Fibroblast of lung (primary cell): ENCODE results near the gene MAPKAP1.

Experiments used
- CTCF ChIP-seq, 2 donors: IDR thresholded peaks in 1 of 2; conservative IDR thresholded peaks in 1 of 2; 1 replicate in 1 of 2; 2 replicates in 1 of 2; pipeline ENCODE4 v1.5.1; 2011 to 2012; ENCODE audit warnings: low read length in 2 of 2, control low read depth in 1 of 2, inconsistent platforms in 1 of 2, low read depth in 1 of 2, mild to moderate bottlenecking in 1 of 2
- EZH2 ChIP-seq: IDR thresholded peaks from 2 replicates; pipeline ENCODE4 v1.5.1; 2012; ENCODE audit warnings: low read length, control low read depth, mild to moderate bottlenecking; ENCODE audit errors: missing control alignments

GRCh38 chr9:125507226-125507625 lies 199.8 kb downstream of the MAPKAP1 start:
- TF ChIP-seq CTCF (conservative IDR thresholded peaks at IDR 0.05 in 1 of 2, IDR thresholded peaks at IDR 0.05 in 1 of 2; ENCODE audit: low read depth in 1 of 2, low read length in 2 of 2) (no peak), EZH2 (no peak)
